HG03565 (cell line): ENCODE data around the gene CABP4.
"Not testable (repeated sequence)": the region's sequence is repeated elsewhere in the genome, so short reads cannot be mapped to it uniquely, and the experiment has no call there.

Experiments used
- ATAC-seq: cut with Tn5 transposase; IDR thresholded peaks from one replicate; pipeline ENCODE4 v1.9.1; 2021; ENCODE audit warnings: mild to moderate bottlenecking, moderate library complexity; ENCODE audit not compliant: unreplicated experiment

Gene CABP4

DNA sequence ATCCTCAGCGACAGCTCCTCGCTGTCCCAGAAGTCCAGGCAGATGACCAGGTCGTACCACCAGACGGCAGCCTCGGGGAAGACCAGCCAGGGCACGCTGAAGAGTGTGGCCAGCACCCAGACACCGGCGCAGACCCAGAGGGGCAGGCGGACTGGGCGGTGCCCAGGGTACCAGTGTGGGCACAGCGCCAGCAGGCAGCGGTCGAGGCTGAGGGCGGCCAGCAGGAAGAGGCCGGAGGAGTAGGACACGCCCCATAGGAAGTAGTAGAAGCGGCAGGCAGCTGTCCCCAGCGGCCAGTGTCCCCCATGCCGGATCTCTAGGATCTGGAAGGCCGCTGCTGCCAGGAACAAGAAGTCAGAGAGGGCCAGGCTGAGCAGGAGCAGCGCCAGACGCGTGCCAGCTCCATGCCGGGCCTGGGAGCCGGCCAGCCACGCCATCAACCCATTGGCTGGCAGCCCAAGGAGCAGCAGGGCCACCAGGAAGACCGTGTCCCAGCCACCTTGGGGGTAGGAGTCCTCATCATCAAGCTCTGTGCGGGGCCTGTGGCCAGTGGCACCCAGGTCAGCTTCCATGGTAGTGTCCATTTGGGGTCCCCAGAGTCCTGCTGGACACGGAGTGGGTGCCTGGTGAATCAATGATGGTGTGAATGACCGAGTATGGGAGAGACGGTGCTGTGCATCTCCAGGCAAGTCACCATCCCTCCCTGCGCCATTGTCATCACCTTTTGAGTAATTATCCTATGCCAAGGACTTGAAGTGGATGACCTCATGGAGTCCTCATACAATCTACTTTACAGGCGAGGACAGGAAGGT, 2.8 kb upstream of the CABP4 start, which contains the start of gene GPR152:
TSS of gene GPR152 (minus strand) at position 589 of the 812 bp plus-strand sequence. CDS start at position 584, 5 bp downstream.
- ATAC-seq: no peak

DNA sequence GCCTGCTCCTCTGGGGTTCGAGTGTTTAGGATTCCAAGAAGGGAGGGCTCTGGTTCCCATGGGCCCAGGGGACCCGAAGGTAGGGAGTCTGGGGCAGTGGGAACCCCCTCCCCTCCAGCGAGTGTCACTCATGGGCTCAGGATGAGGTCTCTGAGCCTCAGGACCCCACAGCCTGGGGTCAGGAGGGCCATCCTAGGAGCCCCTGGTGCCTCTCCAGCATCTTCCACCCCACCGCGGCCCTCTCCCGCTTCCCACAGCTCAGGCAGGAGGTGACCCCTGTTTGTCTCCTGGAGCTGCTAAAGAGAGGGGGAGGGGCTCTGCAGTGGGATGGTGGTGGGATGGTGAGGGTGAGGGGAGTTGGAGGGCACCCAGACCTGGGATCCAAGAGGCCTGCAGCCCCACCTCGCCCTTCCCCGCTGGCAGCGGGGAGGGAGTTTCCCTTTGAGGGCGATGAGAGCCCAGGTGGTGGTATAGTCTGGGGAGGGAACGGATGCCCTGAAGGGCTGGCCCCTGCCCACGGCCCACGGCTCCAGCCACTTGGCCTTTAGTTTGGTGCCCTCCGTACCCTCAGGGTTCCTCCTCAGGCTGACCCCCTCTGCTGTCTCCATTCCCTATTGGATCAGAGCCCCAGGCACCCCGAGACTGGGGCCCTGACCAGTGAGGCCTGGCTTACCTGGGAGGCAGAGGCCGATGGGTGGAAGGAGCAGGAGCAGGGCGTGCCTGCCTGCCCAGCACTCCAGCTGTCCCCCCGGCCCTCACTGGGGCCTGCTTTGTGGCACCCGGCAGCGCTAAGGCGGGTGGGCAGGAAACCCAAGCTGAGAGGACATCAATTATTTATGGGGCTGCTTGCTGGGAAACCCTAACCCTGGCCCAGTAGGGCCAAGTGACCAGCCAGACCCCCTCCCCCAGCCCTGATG, 1.1 kb upstream of the CABP4 start:
- no peak for ATAC-seq

DNA sequence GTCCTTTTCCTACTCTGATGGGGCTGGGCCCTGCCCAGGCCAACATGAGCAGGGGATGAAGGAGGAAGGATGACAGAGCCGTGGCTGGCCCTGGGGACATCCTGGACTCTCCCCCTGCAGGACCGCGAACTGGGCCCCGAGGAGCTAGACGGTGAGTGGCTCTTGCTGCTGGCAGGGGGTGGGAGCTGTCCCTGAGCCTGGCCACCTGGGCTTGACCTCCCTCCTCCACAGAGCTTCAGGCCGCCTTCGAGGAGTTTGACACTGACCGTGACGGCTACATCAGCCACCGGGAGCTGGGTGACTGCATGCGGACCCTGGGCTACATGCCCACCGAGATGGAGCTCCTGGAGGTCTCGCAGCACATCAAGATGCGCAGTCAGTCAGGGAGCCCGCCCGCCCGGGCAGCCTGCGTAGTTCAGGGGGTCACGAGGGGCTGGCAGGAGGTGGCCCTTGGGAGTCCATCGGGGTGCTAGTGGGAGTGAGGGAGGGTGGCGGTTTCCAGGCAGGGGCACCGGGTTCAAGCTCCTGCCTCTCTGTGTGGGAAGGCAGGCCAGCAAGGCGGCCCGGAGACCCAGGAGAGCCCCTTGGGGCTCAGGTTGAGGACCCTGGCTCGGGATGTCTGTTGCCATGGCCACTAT, 1.0 kb downstream of the CABP4 start:
- ATAC-seq: no peak

DNA sequence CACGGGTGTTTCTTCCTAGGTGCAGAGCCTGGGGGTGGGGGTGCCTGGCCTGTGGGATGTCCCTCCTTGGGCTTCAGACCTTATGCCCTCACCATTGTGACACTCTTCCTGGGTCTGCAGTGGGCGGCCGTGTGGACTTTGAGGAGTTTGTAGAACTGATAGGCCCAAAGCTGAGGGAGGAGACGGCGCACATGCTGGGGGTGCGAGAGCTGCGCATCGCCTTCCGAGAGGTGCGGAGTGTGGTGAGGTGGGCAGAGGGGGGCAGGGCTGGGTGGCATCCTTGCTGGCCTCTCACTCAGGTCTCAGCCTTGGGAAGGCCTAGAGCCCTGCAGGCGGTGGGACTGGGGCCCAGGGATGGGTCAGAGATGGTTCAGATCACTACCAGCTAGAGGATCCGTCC, 2.3 kb downstream of the CABP4 start:
- ATAC-seq: no peak

DNA sequence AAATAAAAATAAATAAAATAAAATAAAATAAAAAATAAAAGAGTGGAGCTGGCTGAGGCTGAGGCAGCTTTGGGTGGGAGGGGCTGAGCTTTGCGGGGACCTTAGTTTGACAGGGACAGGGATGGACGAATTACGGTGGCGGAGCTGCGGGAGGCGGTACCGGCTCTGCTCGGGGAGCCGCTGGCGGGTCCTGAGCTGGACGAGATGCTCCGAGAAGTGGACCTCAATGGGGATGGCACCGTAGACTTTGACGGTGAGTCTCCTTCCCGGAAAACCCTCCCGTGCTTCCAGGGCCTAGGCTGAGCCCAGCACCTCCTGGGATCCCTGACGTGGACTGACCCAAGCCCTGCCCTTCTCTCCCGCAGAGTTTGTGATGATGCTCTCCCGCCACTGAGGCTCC, 3.1 kb downstream of the CABP4 start:
- no peak for ATAC-seq

DNA sequence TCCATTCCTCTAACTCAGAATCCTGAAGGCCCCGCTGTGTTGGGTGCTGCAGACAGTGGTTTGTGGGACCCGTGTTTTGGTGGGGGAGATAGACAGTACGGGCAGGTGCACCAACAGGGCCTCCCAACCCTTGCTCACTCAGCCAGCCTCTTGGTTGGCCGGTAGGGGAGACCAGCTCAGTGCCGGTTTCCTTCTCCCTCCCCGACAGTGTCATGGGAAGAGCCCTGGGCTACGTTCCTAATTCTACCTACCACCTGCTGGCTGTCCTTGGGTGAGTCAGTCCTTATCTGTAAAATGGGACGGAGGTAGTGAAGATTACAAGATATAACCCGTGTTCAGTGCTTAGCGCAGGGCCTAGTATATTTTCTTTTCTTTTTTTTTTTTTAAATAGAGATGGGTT, 8.0 kb downstream of the CABP4 start:
- no peak for ATAC-seq

DNA sequence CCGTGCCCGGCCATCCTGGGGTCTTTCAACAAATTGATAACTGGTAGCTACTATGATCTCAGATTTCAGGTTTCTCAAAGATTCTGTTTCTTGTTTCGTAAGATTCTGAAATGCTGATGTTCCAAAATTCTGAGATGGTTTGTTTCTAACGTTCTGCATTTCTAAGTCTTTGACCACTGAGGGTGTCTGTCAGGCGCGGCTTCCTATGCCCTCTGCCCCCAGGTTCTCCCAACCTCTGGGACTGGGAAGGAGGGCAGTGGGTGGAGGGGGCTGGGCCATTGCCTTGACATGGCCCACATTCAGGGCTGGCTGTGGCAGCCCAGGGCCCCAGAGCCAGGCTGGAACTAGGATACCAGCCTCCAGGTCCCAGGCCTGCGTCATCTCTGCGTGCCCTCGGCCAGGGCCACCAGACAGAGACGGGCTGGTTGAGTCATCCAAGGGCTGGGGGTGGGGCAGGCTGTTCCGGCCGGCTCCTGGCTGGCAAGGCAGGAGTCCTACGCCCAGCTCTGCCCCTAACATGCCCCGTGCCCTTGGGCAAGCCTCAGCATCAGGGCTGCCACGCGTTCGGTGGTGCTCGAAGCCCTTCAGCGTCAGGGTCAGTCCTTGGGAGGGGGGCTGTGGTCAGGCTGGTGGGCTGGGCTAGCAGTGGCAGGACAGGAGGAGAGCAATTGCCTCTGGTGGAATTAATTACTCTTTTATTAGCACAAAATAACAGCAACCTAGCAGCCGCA, 8.7 kb downstream of the CABP4 start:
- no peak for ATAC-seq

DNA sequence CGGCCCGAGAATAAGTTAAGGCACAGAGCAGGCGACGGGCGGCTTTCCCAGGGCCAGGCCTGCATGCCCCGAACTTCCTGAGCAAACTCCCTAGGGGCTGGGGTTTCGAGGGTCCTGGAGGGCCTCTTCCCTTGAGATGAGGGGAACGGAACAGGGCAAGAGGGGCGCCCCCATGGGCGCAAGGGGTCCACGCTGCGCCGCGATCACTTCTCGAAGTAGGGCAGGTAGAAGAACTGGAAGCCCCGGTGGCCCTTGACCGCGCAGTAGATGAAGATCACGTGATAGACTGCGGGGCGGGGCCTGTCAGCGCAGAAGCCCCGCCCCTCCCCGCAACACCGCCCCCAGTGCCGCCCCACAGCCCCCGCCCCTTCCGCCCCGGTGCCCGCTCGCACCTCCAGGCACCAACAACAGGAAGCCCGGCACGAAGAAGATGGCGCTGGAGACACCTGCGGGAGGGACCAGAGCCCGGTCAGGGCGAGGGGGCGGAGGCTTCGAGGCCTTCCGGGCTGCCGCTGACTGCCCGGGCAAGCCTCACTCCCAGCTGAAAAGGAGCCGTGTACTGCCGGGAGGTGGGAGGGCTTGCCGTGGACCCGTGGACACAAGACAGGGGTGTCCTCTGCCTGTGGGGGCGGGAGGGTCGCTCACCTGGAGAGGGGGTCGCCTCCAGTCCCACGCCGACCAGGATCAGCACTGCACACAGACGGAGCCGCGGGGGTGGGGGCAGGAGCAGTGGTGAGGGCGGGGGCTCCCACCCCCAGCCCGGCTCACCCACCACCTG, 9.4 kb downstream of the CABP4 start:
- ATAC-seq: peak; percentile 36

DNA sequence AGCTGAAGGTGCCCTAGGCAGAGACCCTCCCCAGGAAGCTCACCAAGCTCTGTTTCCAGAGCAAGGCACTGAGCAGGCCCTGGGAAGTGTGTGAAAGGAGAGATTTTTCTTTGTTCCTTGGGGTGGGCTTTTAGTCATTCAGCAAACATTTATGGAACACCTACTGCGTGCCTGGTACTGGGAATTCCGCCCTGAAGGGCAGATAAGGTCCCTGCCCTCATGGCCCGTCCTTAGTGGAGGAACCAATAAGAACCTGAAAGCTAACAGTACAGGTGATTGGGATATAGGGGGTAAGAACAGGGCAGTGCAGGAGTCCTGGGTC, 10.0 kb downstream of the CABP4 start:
- ATAC-seq: no peak

DNA sequence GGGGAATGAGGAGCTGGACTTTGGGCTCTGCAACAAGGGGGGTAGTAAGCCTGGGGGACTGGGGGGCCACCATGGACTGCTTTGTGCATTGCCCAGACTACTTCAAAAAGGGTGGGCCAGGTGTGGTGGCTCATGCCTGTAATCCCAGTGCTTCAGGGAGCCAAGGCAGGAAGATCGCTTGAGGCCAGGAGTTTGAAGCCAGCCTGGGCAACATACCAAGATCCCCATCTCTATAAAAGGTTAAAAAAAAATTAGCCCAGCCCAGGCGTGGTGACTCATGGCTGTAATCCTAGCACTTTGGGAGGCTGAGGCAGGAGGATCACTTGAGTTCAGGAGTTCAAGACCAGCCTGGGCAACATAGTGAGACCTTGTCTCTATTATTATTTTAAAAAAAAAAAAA, 10.4 kb downstream of the CABP4 start:
- ATAC-seq: not testable (repeated sequence)

DNA sequence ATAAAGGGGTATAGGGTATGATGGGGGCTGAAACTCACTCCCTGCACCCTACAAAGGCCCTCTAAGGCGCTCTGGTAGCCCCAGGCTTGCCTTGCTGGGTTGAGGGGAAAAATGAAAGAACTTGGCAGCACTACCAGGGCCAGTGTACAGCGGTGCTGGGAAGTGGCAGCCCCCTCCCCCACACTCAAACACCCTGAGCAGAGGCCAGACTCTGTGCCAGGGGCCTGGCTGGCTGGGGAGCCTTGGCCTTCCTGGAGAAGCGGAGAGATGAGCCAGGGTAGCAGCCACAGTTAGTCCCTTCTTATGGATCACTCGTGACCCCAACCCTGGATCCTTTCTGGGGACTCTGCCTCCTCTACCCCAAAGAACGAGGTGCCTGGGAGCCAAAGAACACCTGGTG, 11.2 kb downstream of the CABP4 start:
- ATAC-seq: no peak

DNA sequence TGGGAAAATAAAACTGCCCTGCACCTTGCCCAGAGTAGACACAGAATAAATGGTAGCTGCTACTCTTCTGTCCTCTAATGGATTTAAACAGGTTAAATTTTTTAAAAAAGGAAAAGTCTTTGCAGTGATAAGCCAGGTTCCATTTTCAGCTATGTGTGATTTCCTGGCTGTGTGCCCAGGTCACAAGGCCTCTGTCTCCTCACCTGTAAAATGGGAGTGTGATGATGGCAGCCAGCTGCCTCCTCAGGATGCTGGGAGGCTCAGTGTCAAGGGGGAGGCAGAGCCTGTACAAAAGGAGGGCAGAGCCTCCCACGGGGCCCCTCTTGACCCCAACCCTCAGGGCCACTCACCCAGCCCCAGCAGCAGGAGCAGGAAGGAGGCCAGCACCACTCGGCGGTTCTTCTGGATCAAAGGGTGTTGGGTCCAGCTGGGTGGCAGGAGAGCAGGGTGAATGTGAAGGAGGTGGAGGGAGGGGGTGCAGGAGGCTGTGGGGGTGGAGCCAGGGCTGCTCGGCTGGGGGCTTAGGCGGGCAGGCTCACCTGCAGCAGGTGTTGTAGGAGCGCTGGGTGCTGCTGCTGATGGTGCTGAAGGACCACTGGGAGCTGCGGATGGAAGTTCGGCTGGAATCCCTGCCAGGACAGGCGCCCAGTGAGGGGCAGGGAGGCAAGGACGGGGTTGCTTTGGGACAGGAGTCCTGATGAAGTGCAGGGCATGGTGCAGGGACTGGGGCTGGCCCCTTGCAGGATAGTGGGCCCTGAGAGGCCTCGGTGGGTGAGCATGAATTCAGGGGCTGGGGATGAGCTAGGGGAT, 12.0 kb downstream of the CABP4 start:
- ATAC-seq: no peak

DNA sequence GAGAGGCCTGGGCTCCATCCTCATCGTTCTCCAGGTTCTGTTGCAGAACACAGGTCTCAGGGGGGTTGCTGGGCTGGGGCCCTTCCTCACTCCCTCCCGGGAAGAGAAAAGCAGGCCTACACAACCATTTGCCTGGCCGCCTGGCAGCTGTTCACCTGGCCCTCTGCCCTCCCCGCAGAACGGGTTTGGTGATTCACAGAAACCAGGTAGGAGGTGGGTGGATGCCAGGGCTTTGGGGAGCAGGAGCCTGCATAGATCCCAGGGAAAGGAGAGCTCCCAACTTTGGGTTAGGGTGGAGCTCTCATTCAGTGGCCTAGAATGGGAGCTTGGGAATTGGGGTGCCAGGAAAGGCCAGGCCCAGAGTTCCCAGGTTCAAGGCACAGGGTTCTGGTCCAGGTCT, 12.9 kb downstream of the CABP4 start:
- no peak for ATAC-seq

DNA sequence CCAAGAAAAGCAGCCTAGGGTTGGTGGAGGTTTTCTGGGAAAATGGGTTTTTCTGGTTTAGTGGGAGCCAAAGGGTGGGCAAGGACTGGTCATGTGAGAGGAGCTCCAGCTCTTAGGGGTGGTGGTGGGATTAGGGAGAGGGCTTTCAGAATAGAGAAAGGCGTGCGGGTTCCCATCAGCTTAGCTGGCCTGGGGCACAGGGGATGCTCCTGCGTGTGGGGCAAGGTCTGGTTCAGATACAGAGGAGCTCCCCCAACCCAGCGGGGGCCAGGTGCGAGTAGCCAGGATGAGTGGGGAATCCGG, 13.3 kb downstream of the CABP4 start:
- no peak for ATAC-seq

DNA sequence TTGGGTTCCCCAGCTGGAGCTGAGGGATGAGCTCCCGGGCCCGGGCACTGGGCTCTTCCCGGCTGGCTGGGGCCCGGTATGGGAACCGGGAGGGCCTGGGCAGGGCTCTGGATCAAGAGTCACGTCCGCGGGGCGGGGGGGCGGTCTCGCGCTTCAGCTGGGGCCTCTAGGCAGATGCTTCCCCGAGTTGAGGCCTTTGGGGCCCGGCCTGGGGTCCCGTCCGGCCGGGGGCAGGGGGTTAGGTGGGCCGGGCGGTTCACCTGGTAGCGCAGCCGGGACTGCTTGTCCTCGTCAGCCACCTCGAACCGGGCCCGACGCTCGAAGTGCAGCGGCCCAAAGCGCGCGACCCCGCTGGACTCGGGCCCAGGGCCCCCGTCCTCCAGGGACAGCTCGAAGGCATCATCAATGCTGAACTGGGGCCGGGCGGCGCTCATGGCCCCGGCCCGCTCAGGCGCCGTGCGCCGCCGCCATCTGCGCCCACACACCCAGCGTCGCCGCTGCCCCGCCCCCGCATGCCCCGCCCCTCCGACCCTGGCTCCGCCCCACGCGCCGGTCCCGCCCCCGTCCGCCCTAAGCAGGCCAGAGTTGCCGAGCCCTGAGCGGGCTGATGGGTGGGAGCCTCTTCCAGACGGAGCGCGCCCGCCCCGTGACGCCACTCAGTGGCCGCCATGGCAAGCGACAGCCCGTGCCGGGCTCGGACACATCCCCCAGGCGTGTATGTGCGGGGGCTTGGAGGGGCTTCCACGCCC, 13.8 kb downstream of the CABP4 start, which contains the start of gene TMEM134:
TSS of gene TMEM134 (minus strand) at position 493 of the 749 bp plus-strand sequence. CDS start at position 434, 59 bp downstream.
- ATAC-seq: peak; percentile 62

DNA sequence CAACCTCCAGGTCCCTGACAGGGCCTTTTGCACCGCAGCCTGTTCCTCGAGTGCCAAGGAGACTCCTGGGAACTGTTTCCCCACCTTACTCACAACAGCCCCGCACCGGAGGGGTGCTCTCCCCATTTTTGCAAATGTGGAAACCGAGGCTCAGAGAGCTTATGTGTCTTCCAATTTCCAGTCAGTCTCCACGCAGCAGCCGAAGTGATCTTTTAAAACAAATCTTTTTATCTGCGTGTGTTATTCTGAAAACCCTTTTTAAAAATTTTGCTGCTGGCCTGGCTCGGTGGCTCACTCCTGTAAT, 14.3 kb downstream of the CABP4 start:
- no peak for ATAC-seq

DNA sequence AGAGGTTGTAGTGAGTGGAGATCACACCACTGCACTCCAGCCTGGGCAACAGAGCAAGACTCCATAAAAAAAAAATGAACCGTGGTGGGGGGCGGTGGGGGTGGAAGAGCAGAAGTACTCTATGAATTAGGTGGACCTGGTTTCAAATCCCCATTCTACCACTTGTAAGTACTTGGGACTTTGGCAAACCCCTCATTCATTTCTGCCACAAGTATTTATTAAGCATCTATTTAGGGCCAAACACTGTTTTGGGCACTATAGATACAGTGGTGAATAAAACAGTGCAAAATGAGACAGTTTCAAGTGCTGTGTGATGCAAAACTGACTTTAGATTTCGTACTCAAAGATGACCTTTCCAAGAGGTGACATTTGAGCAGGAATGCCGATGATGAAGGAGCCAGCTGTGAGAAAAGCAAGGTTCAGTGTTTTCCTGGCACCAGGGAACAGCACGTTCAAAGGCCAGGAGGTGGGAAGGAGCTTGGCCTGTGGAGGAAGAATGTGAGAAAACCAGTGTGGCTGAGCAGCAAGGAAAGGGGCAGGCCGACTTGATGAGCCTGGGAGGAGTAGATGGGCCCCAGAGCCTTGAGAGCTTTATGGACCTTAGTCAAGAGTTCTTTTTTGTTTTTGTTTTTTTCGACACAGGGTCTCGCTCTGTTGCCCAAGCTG, 15.3 kb downstream of the CABP4 start:
- no peak for ATAC-seq

DNA sequence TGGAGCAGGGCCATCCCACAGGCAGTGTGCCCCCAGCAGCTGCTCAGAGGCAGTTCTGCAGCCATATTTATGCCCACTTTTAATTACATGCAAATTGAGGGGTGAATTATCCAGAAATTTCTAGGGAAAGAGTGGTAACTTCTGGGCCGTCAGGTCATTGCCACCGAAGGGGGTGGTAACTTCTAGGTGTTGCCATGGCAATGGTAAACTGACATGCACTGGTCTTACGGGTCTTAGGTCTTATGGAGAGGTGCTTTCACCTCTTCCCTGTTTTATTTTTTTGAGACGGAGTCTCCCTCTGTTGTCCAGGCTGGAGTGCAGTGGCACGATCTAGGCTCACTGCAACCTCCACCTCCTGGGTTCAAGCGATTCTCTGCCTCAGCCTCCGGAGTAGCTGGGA, 17.7 kb downstream of the CABP4 start:
- no peak for ATAC-seq
